Activated CD8-positive, alpha-beta memory T cell treated with anti-CD3 and anti-CD28 coated beads, Interleukin-2, amount 50 U/mL, for 24 hours (primary cell): Measurements from ENCODE around the gene SIRT3.
"Not testable (repeated sequence)": the region's sequence is repeated elsewhere in the genome, so short reads cannot be mapped to it uniquely, and the experiment has no call there.

Source experiments
- DNase-seq: peaks from one replicate; pipeline ENCODE4 v3.0.0-alpha.2; 2020; ENCODE audit errors: extremely low read depth

SIRT3 gene

DNA sequence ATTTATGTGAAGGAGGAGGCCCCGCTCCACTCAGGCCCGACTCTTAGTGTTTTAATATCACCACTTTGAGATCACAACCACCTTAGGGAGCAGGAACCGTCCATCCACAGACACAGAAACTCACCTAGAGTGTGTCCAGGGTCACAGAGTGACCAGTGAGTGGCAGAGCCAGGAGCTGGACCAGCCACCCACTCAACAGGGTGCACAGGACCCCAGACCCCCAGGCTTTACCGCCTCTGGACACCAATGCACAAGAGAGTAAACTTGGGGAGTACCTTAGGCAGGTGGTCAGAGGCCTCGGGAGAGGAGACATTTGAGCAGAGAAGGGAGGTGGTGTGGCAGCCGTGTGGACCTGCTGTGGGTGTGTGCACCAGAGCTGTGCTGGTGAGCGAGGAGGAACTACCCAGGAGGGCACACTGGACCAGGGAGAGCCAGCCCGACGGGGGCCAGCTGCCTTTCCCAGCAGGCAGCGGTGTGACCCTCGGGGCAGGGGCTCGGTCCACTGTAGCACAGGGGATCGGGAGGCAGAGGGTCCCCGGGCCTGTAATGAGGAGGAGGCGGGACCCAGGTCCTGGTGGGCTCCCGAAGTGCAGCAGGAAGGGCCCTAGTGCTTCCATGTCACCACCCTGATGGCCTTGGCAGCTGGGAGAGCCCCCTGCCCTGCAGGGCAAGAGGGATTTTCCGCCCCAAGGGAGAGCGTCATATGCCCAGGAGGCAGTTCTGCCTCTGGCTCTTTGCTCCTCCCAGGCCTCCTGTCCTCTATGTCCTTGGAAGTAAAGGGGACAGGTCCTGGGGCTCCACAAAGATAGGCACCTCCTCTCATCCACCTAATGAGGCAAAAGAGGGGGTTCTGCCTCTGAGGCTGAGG is 34.5 kb upstream of the SIRT3 start:
- no peak for DNase-seq

DNA sequence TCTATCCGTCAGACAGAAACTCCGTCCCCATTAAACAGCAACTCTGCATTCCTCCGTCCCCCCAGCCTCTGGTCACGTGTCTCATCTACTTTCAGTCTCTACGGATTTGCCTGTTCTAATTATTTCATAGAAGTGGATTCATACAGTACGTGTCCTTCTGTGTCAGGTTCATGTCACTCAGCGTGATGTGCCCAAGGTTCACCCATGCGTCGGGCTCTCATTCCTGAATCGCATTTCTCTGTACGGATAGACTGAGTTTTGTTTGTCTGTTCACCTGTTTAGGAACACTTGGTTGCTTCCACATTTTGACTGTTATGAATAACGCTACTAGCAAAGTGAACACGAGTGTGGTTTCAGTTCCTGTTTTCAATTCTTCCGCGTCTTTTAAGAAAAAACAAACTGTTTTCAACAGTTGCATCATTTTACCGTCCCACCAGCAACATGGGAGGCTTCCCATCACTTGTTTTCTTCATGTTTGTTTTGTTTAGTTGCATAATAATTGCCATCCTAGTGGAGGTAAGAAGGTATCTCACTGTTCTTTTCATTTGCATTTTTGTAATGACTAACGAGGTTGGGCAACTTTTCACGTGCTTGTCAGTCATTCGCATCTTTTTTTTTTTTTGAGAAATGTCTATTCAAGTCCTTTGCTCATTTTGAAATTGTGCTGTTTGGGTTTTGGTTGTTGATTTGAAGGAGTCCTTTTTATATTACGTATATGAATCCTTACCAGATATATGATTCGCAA is 33.2 kb upstream of the SIRT3 start:
- no peak for DNase-seq

DNA sequence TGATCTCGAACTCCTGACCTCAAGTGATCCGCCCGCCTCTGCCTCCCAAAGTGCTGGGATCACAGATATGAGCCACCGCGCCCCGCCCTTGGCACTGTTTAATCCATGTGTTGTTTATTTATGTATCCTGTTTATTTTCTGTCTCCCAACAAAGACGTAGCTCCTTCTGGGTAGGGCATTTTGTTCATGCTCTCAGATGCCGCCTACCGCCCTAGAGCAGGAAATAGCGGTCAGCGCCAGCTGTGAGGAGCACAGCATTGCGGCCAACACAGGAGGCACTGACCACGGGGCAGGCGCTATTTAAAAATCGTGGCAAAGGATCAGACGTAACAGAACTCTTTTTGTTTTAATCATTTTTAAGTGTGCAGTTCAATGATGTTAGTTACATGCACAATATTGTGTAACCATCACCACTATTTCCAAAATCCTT is 32.6 kb upstream of the SIRT3 start:
- DNase-seq, result not testable (repeated sequence)

DNA sequence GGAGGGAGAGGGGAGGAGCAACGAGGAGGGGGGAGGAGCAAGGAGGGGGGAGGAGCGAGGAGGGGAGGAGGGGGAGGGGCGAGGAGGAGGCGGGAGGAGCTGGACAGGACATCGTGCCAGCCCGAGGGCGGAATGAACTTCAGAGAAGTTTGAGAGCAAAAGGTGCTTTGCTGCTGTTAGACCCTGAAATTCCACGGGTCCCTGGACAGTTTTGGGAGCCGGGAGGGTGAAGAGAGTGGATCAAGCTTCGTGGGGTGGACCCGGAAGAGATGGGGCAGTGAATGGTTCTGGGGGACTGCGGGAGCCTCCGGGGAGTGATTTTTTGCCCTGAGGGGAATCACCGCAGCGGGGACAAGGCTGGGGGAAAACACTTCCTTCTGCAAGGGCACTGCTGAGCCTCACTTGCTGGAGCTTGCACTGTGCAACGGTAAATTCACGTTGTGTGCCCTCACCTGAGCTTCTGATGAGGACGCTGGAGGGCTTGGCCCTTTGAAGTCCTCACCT is 31.4 kb upstream of the SIRT3 start:
- DNase-seq, result no peak

DNA sequence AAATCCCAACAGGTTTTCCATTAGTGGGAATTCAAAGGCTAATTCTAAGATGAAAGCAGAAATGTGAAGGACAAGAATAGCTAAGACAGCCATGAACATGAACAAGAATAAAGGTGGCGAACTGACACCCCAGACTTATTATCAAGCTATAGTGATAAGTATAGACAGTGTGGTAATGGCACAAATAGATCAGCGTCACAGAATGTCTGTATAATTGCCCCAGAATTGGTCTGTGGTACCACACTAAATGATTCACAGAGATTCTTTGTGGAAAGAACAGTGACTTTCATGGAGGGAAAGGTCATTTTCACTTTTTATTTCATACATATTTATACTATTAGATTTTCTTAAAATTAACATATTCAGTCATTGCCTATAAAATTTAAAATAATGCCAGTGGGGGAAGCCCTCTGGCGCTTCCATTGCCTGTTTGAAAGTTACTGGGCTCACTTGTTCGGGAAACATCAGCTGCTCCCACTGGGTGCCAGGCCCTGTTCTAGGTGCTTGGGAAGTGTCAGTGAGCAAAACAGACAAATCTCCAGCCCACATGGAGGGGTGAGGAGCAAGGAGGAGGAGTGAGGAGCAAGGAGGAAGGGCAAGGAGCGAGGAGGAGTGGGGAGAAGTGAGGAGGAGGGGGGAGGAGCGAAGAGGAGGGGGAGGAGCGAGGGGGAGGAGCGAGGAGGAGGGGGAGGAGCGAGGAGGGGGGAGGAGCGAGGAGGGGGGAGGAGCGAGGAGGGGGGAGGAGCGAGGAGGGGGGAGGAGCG is 30.7 kb upstream of the SIRT3 start:
- no peak for DNase-seq

DNA sequence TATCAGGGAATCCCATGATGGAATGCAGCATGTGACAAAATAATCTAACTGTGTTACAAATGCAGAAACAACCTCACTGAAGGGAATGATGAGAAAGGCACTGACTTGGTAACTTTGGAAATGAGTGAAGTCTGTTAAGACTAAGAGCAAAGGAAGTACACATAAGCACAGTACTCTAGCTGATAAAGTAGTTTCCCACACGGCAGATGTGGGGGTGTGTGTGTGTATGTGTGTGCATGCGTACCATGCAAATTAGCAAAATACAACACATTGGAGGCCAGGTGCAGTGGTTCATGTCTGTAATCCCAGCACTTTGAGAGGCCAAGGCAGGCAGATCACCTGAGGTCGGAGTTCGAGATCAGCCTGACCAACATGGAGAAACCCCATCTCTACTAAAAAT is 25.5 kb upstream of the SIRT3 start:
- DNase-seq, result no peak

DNA sequence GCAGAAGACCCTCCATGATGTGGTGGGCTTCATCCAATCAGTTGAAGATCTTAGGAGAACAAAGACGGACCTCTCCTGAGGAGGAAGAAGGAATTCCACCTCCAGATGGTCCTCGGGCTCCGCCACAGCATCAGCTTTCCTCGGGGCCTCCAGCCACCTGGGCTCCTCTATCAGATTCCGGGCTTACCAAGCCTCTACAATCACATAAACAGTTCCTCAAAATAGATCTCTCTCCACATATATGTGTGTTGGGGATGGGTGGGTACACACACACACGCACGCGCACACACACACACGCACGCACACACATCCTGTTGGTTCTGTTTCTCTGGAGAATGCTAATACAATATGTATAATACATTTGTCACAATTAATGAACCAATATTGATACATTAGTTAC is 23.3 kb upstream of the SIRT3 start:
- no peak for DNase-seq

DNA sequence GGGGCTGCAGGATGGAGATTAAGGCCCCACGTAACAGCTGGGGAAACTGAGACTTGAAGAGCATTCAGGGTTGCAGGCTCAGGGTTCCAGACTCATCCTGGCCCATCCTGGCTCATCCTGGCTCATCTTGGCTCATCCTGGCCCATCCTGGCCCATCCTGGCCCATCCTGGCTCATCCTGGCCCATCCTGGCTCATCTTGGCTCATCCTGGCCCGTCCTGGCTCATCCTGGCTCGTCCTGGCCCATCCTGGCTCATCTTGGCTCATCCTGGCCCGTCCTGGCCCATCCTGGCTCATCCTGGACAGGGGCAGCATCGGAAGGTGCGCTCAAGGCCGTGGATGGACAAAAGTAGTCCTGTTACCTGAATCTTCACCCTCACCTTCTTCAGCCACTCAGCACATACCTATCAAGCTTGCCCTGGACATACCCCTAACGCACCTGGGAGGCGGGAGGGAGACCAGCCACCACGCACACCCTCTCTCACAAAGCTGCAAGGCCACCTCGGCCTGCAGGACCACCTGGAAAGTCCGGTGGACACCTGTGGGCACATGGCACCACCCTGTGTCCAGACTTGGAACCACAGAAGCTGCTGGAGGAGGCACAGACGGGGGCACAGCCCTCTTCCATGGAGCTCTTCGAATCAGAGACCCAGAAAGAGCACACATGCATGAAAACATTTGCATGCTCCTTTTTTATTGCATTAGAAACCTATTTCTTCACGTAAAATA is 21.8 kb upstream of the SIRT3 start:
- DNase-seq, result no peak

DNA sequence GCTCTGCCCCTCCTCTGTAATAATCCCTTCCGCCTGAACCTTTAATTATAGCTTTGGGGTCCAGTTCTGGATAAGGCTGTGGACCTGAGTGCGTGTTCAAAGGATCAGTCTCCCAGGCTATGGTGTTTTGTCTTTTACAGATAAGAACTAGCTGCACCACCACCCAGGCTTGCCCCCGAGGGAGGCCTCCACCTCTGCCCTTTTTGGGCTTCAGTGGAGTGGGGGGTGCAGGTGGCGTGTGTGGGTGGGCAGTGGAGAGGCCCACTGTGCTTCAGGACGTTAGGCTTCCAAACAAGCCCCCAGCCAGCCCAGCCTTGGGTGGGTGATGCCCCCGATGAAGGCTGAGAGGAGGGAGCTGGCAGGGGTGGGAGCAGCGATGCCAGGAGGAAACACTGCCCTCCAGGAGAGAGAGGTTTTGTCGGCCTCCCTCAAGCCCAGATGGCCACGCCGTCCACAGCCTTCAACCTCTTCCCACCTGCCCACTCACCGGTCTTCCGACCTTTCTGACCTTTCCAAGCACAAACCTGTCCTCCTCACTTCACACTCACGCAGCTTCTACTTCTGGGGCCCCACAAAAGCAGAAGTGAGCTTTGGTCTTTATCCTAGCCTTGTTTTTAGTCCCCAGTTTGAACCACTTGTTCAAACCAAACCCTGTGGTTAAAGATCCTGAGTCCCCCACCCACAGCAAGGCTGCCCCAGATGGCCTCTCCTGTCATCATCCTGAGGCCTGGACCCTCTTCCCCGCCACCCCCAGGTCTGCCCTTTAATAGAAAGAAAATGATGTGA is 21.0 kb upstream of the SIRT3 start:
- no peak for DNase-seq

DNA sequence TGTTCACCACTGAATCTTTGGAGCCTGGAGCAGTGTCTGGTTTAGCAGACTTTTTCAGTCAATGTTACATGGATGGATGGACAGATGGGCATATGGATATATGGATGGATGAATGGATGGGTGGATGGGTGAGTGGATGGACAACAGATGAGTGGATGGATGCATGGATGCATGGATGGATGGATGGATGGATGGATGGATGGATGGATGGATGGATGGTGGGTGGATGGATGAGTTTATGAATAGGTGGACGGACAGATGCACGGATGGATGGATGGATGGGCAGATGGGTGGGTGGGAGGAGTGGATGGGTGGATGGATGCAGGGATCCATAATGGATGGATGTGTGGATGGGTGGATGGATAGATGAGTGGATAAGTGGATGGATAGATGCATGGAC is 19.7 kb upstream of the SIRT3 start:
- DNase-seq, result no peak

DNA sequence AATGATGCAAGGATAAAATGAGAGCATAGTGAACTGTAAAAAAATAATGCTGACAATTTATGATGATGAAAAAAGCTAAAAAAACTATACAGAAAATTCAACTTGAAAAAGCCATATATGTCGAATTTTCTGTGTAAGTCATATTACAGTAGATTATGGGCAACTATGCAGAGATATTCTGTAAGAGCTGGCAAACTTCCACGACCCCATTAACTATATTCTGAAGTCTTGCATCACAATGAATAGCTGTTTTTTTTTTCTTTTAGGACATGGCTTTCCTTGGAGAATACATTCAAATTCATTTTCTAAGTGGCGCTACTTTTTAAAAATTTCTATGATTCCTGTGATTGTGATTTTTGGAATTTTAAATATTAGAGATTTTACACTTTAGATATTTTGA is 19.0 kb upstream of the SIRT3 start:
- no peak for DNase-seq

DNA sequence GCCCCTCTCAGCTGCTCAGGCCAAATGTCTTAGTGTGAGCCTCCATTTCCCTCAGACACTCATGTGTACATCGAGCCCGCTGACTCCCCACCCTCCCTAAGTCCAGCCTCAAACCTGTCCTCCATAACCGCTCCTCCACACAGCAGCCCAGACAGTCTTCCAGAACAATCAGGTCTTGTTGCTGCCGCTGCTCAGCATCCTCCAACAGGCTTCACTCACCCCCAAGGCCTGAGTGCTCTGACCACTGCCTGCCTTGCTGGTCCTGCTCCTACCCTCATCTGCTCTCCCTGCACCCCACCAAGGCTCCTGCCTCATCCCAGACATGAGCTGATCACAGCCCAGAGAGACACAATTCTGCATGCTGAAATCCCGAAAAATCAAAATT is 17.7 kb upstream of the SIRT3 start:
- DNase-seq, result no peak

DNA sequence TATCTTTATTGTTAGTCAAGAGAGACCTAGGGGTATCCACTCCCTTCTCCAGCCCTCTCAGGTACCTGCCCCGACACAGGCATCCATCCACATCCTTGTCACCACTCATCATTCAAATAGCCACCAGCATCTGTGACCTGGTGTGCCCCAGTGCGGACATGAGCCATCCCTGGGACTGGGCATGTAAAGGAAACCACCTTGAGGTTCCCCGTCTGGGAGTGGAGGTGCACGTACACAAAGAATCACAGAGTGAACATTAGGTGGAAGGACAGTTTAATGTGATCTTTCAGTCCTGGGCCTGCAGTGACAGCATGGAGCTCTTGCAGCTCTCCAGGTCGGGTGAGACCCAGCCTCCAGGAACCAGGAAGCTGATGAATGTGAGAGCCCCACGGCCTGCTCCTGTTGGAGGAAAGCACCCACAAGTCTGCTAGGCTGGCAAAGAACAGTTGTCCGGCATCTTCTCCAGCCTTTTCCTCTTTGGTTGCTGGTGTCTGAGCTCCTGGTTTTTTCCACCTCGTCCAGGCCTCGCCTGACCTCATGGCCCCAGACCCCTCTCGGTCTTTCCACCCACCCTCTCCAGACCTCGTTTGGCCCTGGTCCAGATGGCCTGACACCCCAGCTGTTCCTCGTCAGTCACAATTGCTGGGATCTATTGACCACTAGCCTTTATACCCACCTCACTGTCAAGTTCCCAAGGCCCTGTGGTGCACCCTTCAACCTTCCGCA is 17.2 kb upstream of the SIRT3 start:
- no peak for DNase-seq

DNA sequence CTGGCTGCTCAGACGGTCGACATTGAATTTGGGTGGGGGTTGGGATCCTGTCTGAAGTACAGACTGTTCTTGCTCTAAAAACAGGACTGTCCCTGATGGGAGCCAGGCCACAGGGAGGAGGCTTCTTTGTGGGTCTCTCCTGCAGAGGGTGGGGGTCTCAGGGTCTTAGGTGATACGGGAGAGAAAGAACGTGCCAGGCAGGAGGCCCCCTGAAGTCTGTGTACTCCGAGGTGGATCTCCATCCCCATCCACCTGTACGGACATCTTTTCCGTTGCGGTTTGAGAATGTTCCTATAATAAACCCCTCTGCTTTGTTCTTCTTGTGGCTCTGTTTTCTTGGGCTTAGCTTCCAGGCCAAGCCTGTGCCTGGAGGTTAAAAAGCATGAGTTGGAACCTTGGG is 16.5 kb upstream of the SIRT3 start:
- DNase-seq, result no peak

DNA sequence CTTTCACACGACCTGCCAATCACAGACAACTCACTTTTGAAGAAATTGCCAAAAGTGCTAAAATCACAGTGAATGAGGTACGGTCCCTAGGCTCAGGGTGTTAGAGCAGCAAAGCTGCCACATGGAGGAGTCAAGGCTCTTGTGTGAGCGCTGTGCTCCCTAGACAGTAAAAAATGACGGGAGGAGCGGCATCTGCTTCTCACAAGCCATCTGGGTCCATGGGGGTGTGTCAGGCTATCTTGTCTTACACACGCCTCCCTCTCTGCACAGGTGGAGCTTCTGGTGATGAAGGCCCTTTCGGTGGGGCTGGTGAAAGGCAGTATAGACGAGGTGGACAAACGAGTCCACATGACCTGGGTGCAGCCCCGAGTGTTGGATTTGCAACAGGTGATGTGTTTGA is 15.4 kb upstream of the SIRT3 start:
- DNase-seq, result no peak

DNA sequence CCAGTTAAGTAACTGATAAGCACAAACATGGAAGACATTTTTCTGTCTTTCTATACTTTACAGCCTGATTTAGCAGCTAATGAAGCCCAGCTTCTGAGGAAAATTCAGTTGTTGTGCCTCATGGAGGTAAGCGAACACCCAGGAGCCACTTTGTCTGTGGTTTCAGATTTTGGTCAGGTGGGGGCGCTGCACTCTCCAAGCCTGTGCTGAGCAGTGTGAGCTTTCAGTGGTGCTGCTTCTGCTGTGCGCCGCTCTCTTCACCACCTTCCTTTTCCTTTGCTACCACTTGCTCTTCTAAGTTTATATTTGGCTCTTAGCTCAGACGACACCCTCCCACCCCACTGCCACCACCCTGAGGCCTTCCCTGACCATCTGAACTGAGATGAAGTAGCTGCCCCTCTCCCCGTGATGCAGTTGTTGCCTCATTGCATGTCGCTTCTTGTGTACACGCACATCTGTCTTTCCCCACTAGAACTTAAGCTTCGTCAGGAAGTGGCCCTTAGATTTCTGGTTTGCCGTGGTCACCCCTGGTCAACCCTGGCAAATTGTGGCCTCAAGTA is 14.7 kb upstream of the SIRT3 start:
- peak; percentile 56 for DNase-seq

DNA sequence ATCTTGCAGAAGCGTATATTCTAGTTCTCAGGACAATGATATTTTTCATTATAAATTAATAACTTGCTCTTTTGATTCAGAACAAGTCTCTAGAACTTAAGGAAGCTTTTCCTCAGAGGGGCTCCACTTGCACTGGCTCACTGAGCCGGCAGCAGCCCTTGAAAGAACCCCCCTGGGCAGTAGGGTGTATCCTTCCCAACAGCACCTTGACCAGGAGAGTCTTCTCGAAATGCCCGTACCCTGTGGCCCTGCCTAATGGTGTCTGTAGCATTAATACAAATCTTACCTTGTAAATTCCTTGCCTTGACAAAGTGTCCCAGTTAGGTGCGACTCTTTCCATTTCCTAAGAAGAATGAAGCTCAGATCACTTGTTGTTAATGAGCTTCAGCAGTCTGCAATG is 14.1 kb upstream of the SIRT3 start:
- no peak for DNase-seq

DNA sequence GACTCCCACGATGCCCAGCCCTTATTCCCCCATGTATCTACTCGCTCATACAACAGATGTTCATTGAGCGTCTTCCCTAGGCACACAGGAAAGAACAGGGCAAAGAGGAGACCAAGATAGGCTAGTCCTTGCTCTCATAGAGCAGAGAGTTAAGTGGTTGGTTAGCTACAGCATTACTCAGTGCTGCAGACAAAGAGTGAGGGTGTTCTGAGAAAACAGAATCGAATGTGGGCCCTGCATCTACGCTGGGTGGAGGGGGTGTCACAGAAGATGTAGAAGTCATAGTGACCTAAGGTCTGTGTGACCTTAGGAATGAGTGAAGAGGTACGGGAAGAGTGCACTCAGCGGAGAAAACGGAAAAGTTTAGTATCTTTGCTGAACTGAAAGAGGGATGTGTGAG is 12.9 kb upstream of the SIRT3 start:
- no peak for DNase-seq

DNA sequence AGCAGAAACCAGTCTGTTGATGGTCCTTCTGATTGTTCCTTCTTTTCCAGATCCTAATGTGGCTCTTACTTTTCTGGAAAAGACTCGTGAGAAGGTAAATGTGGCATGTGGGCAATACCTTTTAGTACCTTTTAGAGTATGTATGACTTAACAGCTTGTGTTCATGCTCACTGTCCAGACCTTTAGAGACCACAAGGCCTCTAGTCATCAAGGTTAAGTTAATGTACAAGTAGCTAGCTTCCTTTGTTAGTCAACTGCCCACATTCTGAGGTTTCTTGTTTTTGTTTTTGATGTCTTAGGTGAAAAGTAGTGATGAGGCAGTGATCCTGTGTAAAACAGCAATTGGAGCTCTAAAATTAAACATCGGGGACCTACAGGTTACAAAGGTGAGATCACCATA is 8.2 kb upstream of the SIRT3 start:
- DNase-seq, result no peak

DNA sequence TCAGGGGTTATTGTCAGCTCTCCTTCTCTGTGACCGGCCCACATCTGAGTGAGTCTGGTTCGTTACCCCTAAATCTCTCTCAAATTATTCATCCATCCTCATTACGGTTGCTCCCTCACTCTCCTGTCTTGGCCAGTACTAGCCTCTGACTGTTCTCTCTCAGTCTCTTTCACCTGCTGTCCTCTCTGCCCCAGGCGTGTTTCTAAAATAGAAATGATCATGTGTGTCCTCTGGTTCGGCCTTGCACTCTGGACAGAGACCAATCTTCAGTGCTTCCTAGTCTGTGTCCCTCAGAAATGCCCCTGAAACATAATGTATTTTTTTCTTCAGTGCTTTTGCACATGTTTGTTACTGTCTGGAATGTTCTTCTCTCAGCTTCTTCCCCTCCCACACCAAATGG is 5.5 kb upstream of the SIRT3 start:
- no peak for DNase-seq
